Prostate gland (tissue), 2 donors: Measurements from ENCODE around the gene EMCN. TPM values are rescaled to one million over a fixed set of nuclear protein-coding genes. Genes with fewer than 3 reads are reported as not detected.

ENCODE experiments used
- DNase-seq: peaks from one replicate; pipeline ENCODE4 v3.0.0-alpha.2; 2019; ENCODE audit warnings: low spot score
- H3K27ac ChIP-seq, 2 donors: fragments of 200-600 bp; sonication (generic); 2 replicates each; pipeline ENCODE4 v1.5.1; 2017 to 2019
- H3K27me3 ChIP-seq: fragments of 200-600 bp; sonication (generic); replicated peaks from 2 replicates; pipeline ENCODE4 v1.5.1; 2019; ENCODE audit not compliant: insufficient read depth
- H3K36me3 ChIP-seq, 2 donors: fragments of 200-600 bp; sonication (generic); 1 replicate in 1 of 2; 2 replicates in 1 of 2; pipeline versions ENCODE4 v1.5.1 to v1.8.1; 2017 to 2019
- H3K4me1 ChIP-seq: fragments of 200-600 bp; sonication (generic); replicated peaks from 2 replicates; pipeline ENCODE4 v1.5.1; 2019
- H3K4me3 ChIP-seq, 2 donors: fragments of 200-600 bp; sonication (generic); 2 replicates each; pipeline ENCODE4 v1.5.1; 2017 to 2019
- H3K9me3 ChIP-seq: fragments of 200-600 bp; sonication (generic); 2 replicates; pipeline ENCODE4 v1.5.1; 2017
- CTCF ChIP-seq, 4 experiments: fragments of 200-600 bp in 2 of 4; fragments of 450-650 bp in 2 of 4; sonication (generic) in 2 of 4; IDR thresholded peaks; 1 replicate in 3 of 4; 2 replicates in 1 of 4; pipeline ENCODE4 v1.5.1; 2016 to 2019; ENCODE audit warnings: antibody characterized with exemption in 4 of 4, mild to moderate bottlenecking in 2 of 4, moderate library complexity in 2 of 4
- POLR2A ChIP-seq: fragments of 450-650 bp; IDR thresholded peaks from one replicate; pipeline ENCODE4 v1.6.1; 2016; ENCODE audit warnings: antibody characterized with exemption, mild to moderate bottlenecking
- POLR2AphosphoS5 ChIP-seq: sonication (generic); formaldehyde crosslinking; IDR thresholded peaks from one replicate; pipeline ENCODE4 v1.6.1; 2017; ENCODE audit warnings: antibody characterized with exemption
- WGBS: methylation state at CpG from one replicate; pipeline ENCODE4 v1.1.5; 2018; 5-methylcytosine and 5-hydroxymethylcytosine counted together
- intact Hi-C: fragments of 100-400 bp; cut with DNase I; formaldehyde crosslinking; loops from one replicate; pipeline ENCODE4 v1.14.2; 2022
- total RNA-seq, 2 donors: library from RNA; depleted of rRNA; stranded (reverse); fragments of >200 nt; gene quantifications; one replicate each; pipeline ENCODE4 v1.1.0, GENCODE V29; 2016

EMCN gene
- total RNA-seq, 2 donors from 2014 or later = 15.3 to 78.1 TPM

DNA sequence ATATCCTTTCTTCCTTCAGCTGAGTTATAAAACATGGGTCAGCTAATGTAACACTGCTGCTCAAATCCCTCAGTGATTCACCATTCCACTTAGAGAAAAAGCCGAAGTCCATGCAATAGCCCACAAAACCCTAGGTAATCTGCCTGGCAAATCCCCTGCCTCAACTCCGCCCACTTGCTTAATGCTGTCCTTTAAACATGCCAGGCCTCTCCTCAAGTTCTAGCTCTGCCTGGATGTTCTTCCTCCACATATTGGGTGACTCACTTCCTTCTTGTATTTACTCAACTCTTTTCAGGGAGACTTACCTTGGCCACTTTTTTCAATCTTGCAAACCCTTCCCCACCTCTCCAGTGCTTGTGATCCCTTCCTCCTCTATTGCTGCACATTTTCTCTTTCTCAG lies 89.8 kb downstream of the EMCN start:
- no peaks in the 10 kb centered on the region for H3K9me3 ChIP-seq
- no peak overlapping the region for H3K27ac ChIP-seq
- H3K4me3 ChIP-seq = no peak overlapping the region
- 96% methylated on average over 2 of the region's 2 CpGs for WGBS
- no peak for DNase-seq
- no peaks in the 10 kb centered on the region for H3K27me3 ChIP-seq
- no peak for TF ChIP-seq CTCF (IDR thresholded peaks at IDR 0.05)
- TF ChIP-seq POLR2AphosphoS5 = no peak
- no peak for TF ChIP-seq POLR2A
- H3K4me1 ChIP-seq = no peaks in the 10 kb centered on the region
- no peaks in the 10 kb centered on the region for H3K36me3 ChIP-seq
- intact Hi-C loops = loop anchor here (10.0 kb wide), 1 partner anchor 333 kb away; no protein-coding TSS in a partner anchor

DNA sequence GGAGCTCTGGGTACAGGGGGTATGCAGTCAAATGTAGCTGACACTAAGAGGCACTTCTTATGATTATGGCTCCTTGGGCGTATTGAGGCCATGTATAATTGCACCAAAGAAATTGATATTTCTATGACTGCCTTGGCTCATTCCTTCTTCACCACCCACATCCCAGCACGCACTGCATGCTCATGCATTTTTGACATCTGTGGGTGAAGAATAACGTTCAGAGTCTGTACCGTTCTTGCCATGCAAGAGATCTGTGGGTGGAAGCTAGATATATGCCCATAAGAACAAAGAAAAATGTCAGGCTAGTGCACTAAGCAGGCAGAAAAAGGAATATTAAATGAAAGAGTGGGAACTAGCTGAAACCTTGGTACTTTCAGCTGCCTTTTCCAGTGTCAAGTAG lies 93.4 kb downstream of the EMCN start:
- 89% methylated on average over 4 of the region's 4 CpGs for whole genome bisulfite sequencing
- DNase-seq = no peak
- Histone ChIP-seq H3K27ac (no peak overlapping the region), H3K36me3 (no peaks in the 10 kb centered on the region), H3K4me3 (no peak overlapping the region), H3K4me1 (no peaks in the 10 kb centered on the region), H3K9me3 (no peaks in the 10 kb centered on the region), H3K27me3 (no peaks in the 10 kb centered on the region)
- no peak for TF ChIP-seq POLR2A
- no peak for TF ChIP-seq POLR2AphosphoS5
- TF ChIP-seq CTCF (IDR thresholded peaks at IDR 0.05) = no peak
- intact Hi-C loops = loop anchor here (10.0 kb wide), 1 partner anchor 330 kb away; no protein-coding TSS in a partner anchor

- Histone ChIP-seq H3K36me3 (no peaks in the 10 kb centered on the region), H3K9me3 (no peaks in the 10 kb centered on the region), H3K4me1 (no peaks in the 10 kb centered on the region), H3K4me3 (no peak overlapping the region), H3K27ac (no peak overlapping the region), H3K27me3 (no peaks in the 10 kb centered on the region)
- intact Hi-C loops = loop anchor here (10.0 kb wide), 1 partner anchor 328 kb away; no protein-coding TSS in a partner anchor
- no peak for DNase-seq
- TF ChIP-seq POLR2A (no peak), POLR2AphosphoS5 (no peak), CTCF (IDR thresholded peaks at IDR 0.05) (no peak)
- WGBS = 67% methylated on average over 1 of the region's 1 CpG
Measured at GRCh38 chr4:100422894-100423293, 94.9 kb downstream of the EMCN start.

GRCh38 chr4:100421361-100421978 lies 96.4 kb downstream of the EMCN start:
- H3K27ac ChIP-seq = no peak overlapping the region
- TF ChIP-seq CTCF (IDR thresholded peaks at IDR 0.05) (peak in 3 of 4 experiments; percentile 24 to 53 (median 45)), POLR2A (no peak), POLR2AphosphoS5 (no peak)
- no peak for DNase-seq
- no peaks in the 10 kb centered on the region for H3K4me1 ChIP-seq
- H3K27me3 ChIP-seq = no peaks in the 10 kb centered on the region
- 41% methylated on average over 3 of the region's 3 CpGs for WGBS
- H3K9me3 ChIP-seq = no peaks in the 10 kb centered on the region
- no peak overlapping the region for H3K4me3 ChIP-seq
- H3K36me3 ChIP-seq = no peaks in the 10 kb centered on the region
- intact Hi-C loops = loop anchor here (2.0 to 10.0 kb wide), 3 partner anchors 327 to 1841 kb away; no protein-coding TSS in a partner anchor

DNA sequence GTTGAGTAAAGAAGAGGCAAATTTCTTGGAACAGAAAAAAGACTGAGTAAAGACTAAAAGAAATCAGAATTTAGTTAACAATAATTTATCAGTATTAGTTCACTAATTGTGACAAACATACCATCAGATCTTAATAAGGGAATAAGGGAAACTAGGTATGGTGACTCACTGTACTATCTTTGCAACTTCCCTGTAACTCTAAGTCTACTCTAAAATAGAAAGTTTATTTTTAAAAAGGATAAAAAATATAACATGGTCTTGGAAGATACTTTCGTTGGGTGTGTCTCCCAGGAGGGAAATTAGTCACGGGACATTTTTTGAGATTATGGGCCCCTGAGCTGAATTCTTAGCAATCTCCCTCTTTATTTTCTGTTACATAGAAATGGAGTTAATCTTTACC lies 97.3 kb downstream of the EMCN start:
- H3K4me1 ChIP-seq = no peaks in the 10 kb centered on the region
- H3K36me3 ChIP-seq = no peaks in the 10 kb centered on the region
- H3K27ac ChIP-seq = no peak overlapping the region
- H3K27me3 ChIP-seq = no peaks in the 10 kb centered on the region
- no peak for DNase-seq
- intact Hi-C loops = loop anchor here (2.0 to 10.0 kb wide), 3 partner anchors 326 to 1842 kb away; no protein-coding TSS in a partner anchor
- TF ChIP-seq POLR2AphosphoS5 (no peak), CTCF (IDR thresholded peaks at IDR 0.05) (no peak), POLR2A (no peak)
- H3K9me3 ChIP-seq = no peaks in the 10 kb centered on the region
- H3K4me3 ChIP-seq = no peak overlapping the region
- 55% methylated on average over 2 of the region's 2 CpGs for WGBS
